Cardiac septum (tissue), 1 donor: ENCODE results near the gene CD7. TPM values are rescaled to one million over a fixed set of nuclear protein-coding genes. Genes with fewer than 3 reads are reported as not detected.

ENCODE experiments used
- DNase-seq: peaks from one replicate; pipeline ENCODE4 v3.0.0-alpha.2; 2020; ENCODE audit warnings: low spot score
- intact Hi-C: fragments of 100-400 bp; cut with DNase I; formaldehyde crosslinking; loops from one replicate; pipeline ENCODE4 v1.14.0; 2022
- total RNA-seq: library from RNA; stranded (reverse); fragmentation: NEBNext Ultra II Directional; extraction: Animal tissue kit (Norgen Biotek cat#: 25700); gene quantifications from one replicate; pipeline ENCODE4 v1.2.1, GENCODE V29; 2021
- donor health status: DM: no; HTN: no; CAD: no.

Gene CD7
- total RNA-seq, 1 donor from 2014 or later = 0.62 TPM

DNA sequence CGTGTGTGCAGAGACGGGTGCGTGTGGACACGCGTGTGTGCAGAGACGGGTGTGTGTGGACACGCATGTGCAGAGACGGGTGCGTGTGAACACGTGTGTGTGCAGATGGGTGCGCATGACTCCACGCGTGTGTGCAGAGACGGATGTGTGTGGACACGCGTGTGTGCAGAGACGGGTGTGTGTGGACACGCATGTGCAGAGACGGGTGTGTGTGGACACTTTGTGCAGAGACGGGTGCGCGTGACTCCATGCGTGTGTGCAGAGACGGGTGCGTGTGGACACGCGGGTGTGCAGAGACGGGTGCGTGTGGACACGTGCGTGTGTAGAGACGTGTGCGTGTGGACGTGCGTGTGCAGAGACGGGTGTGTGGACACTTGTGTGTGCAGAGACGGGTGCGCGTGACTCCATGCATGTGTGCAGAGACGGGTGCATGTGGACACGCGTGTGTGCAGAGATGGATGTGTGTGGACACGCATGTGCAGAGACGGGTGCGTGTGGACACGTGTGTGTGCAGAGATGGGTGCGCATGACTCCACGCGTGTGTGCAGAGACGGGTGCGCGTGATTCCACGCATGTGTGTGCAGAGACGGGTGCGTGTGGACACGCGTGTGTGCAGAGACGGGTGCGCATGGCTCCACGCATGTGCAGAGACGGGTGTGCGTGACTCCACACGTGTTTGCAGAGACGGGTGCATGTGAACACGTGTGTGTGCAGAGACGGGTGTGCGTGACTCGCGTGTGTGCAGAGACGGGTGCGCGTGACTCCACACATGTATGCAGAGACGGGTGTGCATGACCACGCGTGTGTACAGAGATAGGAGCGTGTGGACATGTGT, 1.6 kb upstream of the CD7 start:
- no peak for DNase-seq
- intact Hi-C loops = no loop called here

- no peak for DNase-seq
- intact Hi-C loops = no loop called here
Measured at GRCh38 chr17:82318169-82318498, 726 bp upstream of the CD7 start.

- intact Hi-C loops = no loop called here
- no peak for DNase-seq
Measured at GRCh38 chr17:82316651-82317393, 586 bp downstream of the CD7 start.

DNA sequence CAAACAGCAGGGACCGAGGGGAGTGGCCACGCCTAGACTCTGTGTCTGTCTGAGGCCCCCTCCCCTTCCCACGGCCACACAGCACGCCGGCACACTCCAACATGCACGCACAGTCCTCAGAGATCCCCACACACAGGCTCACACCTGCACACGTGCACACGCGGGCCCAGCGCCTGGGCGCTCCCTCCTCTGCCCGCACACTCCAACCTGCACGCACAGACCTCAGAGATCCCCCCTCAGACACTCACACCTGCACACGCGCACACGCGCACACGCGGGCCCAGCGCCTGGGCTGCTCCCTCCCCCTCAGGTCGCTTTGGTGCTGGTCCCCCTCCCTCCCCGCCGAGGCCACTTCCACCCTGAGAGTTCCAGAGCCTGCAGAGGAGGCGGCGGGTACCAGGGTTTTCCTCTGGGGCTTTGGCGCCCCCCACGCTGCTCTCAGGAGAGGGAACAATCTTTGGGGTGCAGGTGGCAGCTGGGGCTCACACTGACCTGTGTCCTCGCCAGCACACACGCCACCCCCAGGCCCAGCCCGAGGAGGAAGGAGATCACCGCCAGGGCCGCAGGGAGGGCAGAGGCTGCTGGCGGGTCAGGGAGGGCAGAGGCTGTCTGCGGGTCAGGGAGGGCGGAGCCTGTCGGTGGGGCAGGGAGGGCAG, 1.6 kb downstream of the CD7 start:
- intact Hi-C loops = no loop called here
- DNase-seq = no peak

GRCh38 chr17:82314727-82315605, 2.4 kb downstream of the CD7 start:
- intact Hi-C loops = no loop called here
- DNase-seq = no peak

GRCh38 chr17:82314012-82314726, 3.2 kb downstream of the CD7 start:
- no peak for DNase-seq
- intact Hi-C loops = no loop called here

- DNase-seq = no peak
- intact Hi-C loops = no loop called here
Measured at GRCh38 chr17:82313195-82314011, 4.0 kb downstream of the CD7 start.

- DNase-seq = no peak
- intact Hi-C loops = no loop called here
Measured at GRCh38 chr17:82311971-82312370, 5.4 kb downstream of the CD7 start.

- intact Hi-C loops = no loop called here
- no peak for DNase-seq
Measured at GRCh38 chr17:82310877-82311276, 6.5 kb downstream of the CD7 start.

GRCh38 chr17:82309656-82310570, 7.5 kb downstream of the CD7 start:
- intact Hi-C loops = no loop called here
- DNase-seq = no peak

- no peak for DNase-seq
- intact Hi-C loops = no loop called here
Measured at GRCh38 chr17:82305727-82306300, 11.6 kb downstream of the CD7 start.

GRCh38 chr17:82304826-82305726, 12.3 kb downstream of the CD7 start:
- intact Hi-C loops = no loop called here
- DNase-seq = no peak

DNA sequence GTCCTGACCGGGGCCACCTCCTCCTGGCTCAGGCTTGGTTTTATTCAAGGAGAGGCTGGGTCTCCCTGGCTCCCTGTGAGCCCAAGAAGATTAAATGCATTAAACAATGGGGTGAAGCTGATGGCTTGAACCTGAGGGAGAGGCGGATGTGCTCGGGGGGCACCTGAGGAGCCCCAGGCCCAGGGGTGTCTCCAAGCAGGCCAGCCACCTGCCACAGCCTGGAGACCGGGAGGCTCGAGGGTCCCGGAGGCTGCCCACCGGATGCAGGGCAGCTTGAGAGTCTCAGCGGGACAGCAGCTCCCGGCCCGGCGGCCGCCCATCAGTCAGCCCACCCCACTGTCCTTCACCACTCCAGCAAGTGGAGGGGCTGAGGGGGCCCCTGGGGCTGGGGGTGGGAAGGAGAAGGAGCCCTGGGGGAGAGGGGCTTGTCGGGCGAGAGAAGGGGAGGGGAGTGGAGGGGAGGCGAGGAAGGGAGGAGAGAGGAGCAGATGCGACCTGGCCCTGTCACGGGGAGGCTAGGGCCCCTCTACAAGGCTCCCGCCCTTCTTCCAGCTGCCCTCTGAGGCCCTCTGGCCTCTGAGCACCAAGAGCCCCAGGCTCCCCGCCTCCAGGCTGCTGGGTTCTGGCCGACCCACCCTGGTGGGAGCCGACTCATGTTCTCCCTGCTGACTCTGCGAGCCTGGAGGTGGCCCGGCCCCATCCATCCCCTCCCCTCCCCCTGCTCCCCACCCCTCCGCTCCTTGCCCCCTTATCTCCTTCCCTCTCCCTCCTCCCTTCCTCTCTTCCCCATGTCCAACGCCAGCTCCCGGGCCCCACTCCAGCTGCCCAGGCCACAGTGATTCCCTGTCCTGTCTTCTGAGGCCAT, 13.2 kb downstream of the CD7 start:
- DNase-seq = no peak
- intact Hi-C loops = no loop called here

DNA sequence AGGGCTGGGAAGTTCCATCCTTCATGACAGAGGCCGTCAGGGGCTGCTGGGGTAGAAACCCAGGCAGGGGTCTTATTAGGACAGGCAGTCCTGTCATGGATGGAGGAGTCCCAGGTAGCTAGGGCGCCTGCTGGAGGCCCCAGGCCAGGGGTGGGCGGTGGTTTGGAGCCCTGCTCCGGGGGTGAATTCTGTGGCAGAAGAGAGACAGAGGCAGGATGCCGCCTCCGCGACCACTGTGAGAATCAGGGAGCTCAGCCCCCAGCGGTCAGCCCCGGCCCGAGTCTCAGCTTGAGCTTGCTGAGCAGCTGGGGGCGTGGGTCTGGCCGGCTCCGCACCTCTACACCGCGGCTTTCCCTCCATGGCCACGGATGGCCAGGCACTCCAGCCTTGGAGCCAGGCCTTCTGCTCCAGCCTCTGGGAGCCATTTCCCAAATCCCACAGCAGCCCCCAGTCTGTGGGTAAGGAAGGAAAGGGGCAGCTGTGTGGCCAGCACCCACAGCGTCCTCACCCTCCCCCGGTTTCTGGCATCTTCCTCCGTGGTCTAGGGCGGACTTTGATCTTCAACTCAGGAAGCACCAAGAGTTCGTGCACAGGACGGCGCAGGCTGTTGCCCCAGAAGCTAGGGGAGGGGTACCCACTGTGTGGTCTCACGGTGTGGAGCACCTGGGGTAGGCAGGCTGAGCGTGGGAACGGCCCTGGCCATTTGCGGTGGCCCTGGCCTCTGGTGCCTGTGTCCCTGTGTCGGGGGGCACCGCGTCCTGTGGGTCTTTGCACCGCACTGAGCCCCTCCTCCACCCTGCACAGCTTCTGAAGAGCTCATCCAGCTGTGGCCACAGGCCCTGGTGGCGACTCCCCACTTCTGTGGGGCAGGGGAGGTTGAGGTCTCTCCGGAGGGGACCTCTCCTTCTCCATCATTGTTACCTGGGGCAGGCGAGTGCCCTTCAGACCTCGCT, 14.1 kb downstream of the CD7 start:
- intact Hi-C loops = no loop called here
- no peak for DNase-seq
